ENCODE measurements around the gene USP12.
"Not testable (repeated sequence)": the region's sequence is repeated elsewhere in the genome, so short reads cannot be mapped to it uniquely, and the experiment has no call there.

Gene USP12

GRCh38 chr13:27149702-27150101, 21.9 kb downstream of the USP12 start:
- TF ChIP-seq, protein P1, sequence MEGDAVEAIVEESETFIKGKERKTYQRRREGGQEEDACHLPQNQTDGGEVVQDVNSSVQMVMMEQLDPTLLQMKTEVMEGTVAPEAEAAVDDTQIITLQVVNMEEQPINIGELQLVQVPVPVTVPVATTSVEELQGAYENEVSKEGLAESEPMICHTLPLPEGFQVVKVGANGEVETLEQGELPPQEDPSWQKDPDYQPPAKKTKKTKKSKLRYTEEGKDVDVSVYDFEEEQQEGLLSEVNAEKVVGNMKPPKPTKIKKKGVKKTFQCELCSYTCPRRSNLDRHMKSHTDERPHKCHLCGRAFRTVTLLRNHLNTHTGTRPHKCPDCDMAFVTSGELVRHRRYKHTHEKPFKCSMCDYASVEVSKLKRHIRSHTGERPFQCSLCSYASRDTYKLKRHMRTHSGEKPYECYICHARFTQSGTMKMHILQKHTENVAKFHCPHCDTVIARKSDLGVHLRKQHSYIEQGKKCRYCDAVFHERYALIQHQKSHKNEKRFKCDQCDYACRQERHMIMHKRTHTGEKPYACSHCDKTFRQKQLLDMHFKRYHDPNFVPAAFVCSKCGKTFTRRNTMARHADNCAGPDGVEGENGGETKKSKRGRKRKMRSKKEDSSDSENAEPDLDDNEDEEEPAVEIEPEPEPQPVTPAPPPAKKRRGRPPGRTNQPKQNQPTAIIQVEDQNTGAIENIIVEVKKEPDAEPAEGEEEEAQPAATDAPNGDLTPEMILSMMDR (conservative IDR thresholded peaks at IDR 0.05; ENCODE audit: low read length) = no peak
- no peak overlapping the region for H3K4me3 ChIP-seq (ENCODE audit: low read length)
- DNase-seq (ENCODE audit: low read depth) = no peak

- TF ChIP-seq, protein P1 (conservative IDR thresholded peaks at IDR 0.05; ENCODE audit: low read length) = no peak
- H3K4me3 ChIP-seq (ENCODE audit: low read length) = no peak overlapping the region
- no peak for DNase-seq (ENCODE audit: low read depth)
Observed at GRCh38 chr13:27148900-27149299, 22.7 kb downstream of the USP12 start.

DNA sequence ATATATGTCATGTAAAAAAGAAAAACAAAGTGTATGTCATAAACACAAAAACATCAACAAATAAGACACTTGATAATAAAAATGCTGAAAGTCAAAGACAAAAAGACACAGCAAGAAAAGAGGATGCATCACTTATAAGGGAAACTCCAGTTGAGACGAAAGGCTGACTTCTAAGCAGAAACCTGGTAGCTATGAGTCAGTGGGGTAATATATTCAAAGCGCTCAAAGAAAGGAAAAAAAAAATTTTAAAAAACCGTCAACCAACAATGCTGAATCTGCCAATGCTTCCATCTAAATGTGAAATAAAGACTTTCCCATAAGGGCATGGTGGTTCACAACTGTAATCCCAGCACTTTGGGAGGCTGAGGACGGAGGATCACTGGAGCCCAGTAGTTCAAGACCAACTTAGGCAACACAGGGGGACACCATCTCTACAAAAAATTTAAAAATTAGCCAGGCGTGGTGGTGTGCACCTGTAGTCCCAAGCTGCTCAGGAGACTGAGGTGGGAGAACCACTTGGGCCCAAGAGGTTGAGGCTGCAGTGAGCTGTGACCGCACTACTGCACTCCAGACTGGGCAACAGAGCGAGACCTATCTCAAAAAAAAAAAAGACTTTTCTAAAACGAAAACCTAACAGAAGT, 24.0 kb downstream of the USP12 start:
- no peak overlapping the region for H3K4me3 ChIP-seq (ENCODE audit: low read length)
- no peak for DNase-seq (ENCODE audit: low read depth)
- TF ChIP-seq, protein P1 (conservative IDR thresholded peaks at IDR 0.05; ENCODE audit: low read length) = no peak

DNA sequence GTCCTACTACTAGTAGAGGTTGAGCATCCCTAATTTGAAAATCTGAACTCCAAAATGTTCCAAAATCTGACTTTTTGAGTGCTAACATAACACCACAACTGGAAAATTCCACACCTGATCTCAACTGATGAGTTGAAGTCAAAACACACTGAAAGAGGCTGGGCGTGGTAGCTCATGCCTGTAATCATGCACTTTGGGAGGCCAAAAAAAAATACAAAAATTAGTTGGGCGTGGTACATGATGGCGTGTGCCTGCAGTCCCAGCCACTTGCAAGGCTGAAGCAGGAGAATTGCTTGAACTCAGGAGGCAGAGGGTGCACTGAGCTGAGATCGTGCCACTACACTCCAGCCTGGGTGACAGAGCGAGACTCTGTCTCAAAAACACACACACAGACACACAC, 29.9 kb downstream of the USP12 start:
- TF ChIP-seq, protein P1 (conservative IDR thresholded peaks at IDR 0.05; ENCODE audit: low read length) = no peak
- DNase-seq (ENCODE audit: low read depth) = no peak
- no peak overlapping the region for H3K4me3 ChIP-seq (ENCODE audit: low read length)

DNA sequence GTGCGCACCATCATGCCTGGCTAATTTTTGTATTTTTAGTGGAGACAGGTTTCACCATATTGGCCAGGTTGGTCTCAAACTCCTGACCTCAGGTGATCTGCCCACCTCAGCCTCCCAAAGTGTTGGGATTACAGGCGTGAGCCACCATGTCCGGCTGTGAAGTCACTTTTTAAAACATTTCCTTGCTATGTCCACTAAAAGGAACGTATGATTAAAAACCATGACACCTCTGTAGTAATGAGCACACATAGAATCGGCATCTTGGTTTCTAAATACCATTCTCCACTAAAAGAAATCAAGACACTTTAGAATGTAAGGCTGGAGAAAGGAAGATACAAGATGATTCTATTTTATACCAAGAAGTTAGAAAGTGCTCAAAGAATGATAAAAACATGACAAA, 30.5 kb downstream of the USP12 start:
- DNase-seq (ENCODE audit: low read depth); H3K4me3 ChIP-seq (ENCODE audit: low read length): not testable (repeated sequence)

- TF ChIP-seq, protein P1 (conservative IDR thresholded peaks at IDR 0.05; ENCODE audit: low read length) = no peak
- no peak for DNase-seq (ENCODE audit: low read depth)
- no peak overlapping the region for H3K4me3 ChIP-seq (ENCODE audit: low read length)
Observed at GRCh38 chr13:27140060-27140459, 31.6 kb downstream of the USP12 start.

GRCh38 chr13:27139565-27139964, 32.0 kb downstream of the USP12 start:
- no peak overlapping the region for H3K4me3 ChIP-seq (ENCODE audit: low read length)
- DNase-seq (ENCODE audit: low read depth) = no peak
- TF ChIP-seq, protein P1 (conservative IDR thresholded peaks at IDR 0.05; ENCODE audit: low read length) = no peak
